Measurements from ENCODE around the gene CDC20.
A peak's percentile ranks its signal among the peaks of the same experiment; 100 is the strongest.

CDC20 gene

GRCh38 chr1:43354936-43355335 is 3.8 kb upstream of the CDC20 start:
- TF ChIP-seq CTCF (IDR thresholded peaks at IDR 0.05; ENCODE audit: insufficient read depth, low read depth, low read length, missing control alignments), result no peak
- DNase-seq (ENCODE audit: low read depth), result no peak
- H3K4me3 ChIP-seq (ENCODE audit: low read depth, low read length), result no peak overlapping the region

GRCh38 chr1:43357251-43357650 is 1.5 kb upstream of the CDC20 start:
- DNase-seq (ENCODE audit: low read depth), result no peak
- no peak overlapping the region for H3K4me3 ChIP-seq (ENCODE audit: low read depth, low read length)
- TF ChIP-seq CTCF (IDR thresholded peaks at IDR 0.05; ENCODE audit: insufficient read depth, low read depth, low read length, missing control alignments), result no peak

DNA sequence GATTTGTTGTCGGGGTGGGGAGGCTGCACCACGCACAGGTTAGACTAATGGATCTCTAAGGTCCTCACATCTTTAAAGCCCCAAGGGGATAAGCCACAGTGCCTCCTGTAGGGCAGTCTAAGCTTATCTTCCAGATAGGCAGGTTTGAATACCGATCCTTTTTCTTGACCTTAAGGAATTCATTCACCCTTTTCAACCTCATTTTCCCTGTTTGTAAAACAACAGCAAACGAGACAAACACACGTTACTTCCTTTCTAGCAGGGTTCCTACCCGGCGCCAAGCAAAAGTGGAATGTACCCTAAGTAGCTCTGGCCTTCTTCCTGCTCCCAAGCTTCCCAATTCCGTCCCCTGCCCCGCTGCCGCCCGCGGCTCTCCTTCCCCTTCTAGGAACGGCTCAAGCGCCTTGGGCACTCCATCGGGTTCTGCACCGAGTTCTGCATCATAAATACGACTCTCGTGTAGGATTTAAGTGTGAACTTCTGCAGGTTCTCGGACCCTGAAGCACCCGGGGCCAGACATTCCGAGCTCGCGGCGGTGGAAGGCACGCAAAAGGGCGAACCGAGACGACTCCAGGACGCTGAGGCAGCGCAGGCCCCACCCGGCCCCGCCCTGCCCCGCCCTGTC is 548 bp upstream of the CDC20 start:
- DNase-seq (ENCODE audit: low read depth), result peak; percentile 76
- H3K4me3 ChIP-seq (ENCODE audit: low read depth, low read length), result peak overlapping the region; percentile 84
- peak; percentile 45 for TF ChIP-seq CTCF (IDR thresholded peaks at IDR 0.05; ENCODE audit: insufficient read depth, low read depth, low read length, missing control alignments)

GRCh38 chr1:43359696-43360095 is 915 bp downstream of the CDC20 start:
- peak overlapping the region; percentile 96 for H3K4me3 ChIP-seq (ENCODE audit: low read depth, low read length)

DNA sequence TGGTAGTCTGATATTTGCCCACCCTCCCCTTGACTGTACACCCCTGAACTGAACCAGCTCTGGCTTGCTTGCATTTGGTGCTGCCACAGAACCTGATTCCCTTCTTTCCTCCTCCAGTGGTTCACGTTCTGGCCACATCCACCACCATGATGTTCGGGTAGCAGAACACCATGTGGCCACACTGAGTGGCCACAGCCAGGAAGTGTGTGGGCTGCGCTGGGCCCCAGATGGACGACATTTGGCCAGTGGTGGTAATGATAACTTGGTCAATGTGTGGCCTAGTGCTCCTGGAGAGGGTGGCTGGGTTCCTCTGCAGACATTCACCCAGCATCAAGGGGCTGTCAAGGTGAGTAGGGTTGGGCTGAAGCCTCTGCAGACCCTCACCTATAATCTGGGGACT is 1.8 kb downstream of the CDC20 start:
- no peak for DNase-seq (ENCODE audit: low read depth)
- no peak for TF ChIP-seq CTCF (IDR thresholded peaks at IDR 0.05; ENCODE audit: insufficient read depth, low read depth, low read length, missing control alignments)
- peak overlapping the region; percentile 96 for H3K4me3 ChIP-seq (ENCODE audit: low read depth, low read length)

More at GRCh38 chr1:43359696-43360095, 915 bp downstream of the CDC20 start:
- no peak for DNase-seq (ENCODE audit: low read depth)
- TF ChIP-seq CTCF (IDR thresholded peaks at IDR 0.05; ENCODE audit: insufficient read depth, low read depth, low read length, missing control alignments), result no peak

GRCh38 chr1:43363283-43363934 is 4.6 kb downstream of the CDC20 start:
- no peak overlapping the region for H3K4me3 ChIP-seq (ENCODE audit: low read depth, low read length)
- no peak for DNase-seq (ENCODE audit: low read depth)
- no peak for TF ChIP-seq CTCF (IDR thresholded peaks at IDR 0.05; ENCODE audit: insufficient read depth, low read depth, low read length, missing control alignments)

All from GM12865 (cell line).